GM21529 (cell line): ENCODE data around the gene CSDE1.

Experiments used
- ATAC-seq: cut with Tn5 transposase; IDR thresholded peaks from one replicate; pipeline ENCODE4 v1.9.1; 2021; ENCODE audit not compliant: unreplicated experiment

Gene CSDE1

DNA sequence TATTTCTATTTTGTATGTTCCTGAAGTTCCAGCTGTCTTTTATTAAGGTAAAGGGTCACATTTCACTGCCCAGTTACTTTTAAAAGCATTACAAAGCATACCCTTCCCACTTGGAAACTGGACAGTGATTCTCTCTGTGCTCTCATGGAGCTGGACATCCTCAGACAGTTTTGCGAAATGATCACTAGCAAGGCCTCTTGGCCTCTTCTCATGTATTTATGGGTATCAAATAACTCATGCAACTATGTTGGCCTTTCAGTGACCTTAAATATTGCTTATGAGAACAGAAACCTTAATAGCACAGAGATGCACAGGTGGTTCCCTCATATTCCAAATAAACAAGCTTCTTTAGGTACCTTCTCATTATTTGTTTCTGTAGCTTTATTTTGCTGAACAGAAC, 54.5 kb downstream of the CSDE1 start:
- no peak for ATAC-seq

DNA sequence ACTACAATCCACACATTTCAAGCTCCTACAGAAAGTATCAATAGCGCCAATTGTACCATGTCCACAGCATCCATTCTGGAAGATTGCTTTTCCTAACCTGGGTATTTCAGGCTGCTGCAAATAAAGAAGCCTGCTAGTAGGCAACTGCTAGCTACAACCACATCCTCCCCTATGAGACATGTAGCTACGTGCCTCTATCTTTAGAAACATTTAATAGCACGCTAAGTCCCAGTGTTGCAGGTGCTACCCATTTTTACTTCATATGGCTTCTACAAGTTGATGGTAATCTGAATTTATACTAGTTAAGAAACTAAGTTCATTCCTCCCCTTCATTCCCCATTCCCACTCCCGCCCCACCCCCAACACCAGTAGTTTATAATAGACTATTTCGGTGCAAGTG, 55.0 kb downstream of the CSDE1 start:
- no peak for ATAC-seq

DNA sequence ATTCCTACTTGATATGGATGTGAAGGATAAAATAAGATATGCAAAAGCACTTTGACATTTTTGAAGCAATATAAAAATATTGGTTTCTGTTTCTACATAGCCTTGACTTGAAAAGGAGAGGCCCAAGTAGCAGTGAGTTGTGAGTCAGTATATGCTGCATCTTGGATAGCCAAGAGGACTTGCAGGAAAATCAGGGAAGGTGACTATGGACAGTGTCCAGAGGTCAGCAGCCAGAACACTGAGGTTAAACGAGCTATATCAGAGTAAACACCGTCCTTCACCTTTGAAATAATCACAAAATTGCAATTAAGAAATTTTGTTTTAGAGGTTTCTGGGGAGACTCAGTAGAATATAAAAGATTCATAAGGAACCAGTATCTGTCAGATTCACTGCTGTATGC, 55.9 kb downstream of the CSDE1 start:
- ATAC-seq, result no peak

DNA sequence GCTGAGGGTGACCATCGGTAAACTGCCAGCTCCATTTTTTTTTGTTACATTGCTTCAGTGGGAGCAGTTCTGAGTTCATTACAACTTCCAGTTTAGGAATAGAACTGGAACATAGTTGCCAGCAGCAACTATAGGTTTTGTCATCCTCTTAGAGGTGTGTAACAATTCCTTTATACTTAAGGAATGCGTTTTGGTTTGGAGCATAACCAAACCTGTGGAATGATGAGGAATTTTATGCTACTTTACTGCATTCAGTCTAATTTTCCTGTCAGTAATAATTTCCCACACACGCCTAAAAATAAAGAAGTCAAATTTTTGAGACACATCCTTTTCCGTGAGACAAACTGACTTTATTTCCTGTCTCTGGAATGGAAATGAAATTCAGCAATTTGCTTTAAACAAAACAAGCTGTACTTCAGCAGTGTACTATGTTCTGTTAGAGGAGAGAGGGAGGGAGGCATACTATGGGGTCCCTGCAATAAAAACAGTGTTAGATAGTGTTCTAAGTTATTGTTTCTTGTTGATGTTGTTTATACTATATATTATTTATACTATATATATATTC, 57.7 kb downstream of the CSDE1 start:
- ATAC-seq, result no peak

DNA sequence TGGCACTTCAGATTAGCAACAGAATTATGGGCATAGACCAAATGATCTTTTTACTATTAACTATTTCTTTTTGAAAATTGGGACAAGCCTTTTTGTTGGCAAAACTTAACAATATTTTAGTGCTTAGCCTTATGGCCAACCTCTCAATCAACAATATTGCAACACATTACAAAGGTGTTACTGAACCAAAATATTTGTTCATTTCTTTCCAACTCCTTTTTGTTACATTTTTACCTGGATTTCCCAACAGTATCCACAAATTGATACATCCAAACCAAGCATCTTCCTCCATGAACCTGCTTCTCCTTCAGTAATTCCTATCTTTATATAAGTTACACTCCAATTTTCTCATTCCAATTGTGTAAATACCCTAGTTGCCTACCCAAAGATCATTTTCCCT, 61.0 kb downstream of the CSDE1 start:
- no peak for ATAC-seq

DNA sequence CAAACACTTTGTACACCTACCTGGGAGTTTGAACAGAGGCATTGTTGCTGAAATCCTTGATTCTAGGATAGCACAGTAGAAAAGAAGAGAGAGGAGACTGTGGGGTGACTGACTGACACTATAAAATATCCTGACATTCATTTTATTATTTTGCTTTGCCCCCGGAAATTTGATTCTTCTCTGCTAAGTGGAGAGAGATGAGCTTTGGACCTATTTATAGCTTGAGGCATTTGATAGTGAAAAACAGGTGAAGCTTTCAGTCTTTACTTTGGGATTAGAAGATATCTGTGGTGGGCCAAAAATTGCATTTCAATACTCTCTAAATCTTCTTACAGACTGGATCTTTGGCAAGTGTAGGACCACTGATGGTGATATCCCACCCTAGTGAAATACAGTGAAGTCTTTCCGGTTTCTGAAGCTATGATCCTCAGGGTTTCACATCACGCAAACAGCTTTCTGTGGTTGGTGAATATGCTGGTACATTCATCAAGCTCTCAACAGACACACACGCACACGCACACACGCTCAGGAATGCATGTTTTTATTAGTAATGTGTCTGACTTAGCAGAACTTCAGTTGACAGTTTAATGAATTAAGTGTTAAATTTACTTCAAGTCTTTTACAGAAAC, 62.2 kb downstream of the CSDE1 start, which contains the start of gene AMPD1:
TSS of gene AMPD1 (minus strand) at position 117 of the 629 bp plus-strand sequence. CDS start at position 42, 75 bp downstream.
- ATAC-seq, result no peak

DNA sequence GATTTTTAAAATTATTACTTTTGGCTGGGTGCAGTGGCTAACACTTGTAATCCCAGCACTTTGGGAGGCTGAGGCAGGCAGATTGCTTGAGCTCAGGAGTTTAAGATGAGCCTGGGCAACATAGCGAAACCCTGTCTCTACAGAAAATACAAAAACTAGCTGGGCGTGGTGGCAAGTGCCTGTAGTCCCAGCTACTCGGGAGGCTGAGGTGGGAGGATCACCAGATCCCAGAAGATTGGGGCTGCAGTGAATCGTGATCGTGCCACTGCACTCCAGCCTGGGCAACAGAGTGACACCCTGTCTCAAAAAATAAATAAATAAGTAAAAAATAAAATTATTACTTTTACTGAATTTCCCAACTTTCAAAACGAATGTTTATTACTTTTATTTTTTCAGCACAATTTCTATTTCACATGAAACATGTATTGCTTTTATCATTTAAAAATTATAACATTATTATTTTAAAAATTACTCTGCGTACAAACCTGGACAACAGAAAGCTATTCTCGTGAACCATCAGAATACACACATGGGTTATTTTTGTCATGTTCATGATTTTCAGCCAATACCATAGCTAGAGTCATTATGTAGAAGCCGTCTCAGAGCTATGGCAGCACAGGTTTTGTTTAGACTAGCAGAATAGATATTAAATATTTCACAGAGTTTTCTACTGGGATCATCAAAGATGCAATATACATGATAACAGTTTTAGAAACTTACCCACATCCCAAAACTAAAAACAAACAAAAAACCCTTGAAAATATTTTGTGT, 63.1 kb downstream of the CSDE1 start:
- ATAC-seq, result no peak

DNA sequence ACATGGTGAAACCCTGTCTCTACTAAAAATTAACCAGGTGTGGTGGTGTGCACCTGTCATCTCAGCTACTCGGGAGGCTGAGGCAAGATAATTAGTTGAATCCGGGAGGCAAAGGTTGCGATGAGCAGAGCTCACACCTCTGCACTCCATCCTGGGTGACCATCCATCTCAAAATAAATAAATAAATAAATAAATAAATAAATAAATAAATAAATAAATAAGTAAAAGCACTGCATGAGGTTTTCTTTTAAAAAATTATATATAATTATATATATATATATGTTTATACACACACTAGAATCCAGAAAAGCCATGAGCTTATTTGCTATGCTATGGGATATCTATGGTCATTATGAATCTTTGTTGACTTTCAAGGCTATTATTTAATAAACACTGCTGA, 64.8 kb downstream of the CSDE1 start:
- ATAC-seq, result no peak

DNA sequence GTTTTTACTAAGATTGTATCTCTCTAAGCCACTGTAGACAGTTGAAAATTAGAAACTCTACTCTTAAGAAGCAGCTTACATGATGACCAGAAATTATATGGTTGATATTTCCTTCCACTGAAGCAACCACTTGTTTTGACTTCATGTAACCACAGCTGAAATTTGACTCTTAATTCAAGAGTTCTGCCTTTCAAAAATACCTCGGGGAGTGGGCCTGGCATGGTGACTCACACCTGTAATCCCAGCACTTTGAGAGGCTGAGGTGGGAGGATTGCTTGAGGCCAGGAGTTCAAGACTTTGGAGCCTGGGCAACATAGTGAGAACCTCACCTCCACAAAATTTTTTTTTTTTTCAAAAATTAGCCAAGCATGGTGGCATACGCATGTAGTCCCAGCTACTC, 66.7 kb downstream of the CSDE1 start:
- ATAC-seq, result no peak

DNA sequence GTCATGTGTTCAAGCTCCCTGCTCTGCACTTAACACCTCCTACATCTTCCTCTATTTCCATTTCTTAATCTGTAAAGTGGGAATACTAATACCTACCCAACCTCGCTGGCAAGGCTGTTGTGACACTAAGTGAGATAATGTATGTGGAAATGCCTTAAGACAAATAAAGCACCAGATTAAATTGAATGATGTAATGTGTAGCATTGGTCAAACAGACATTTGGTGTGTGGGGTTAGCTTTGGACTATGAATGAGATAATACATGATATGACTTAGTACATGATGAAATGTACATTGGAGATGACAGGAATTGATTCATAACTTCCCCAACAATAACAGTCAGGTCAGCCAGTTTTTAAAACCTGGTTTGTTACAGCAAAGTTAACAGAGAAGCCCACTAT, 67.6 kb downstream of the CSDE1 start:
- ATAC-seq, result no peak

DNA sequence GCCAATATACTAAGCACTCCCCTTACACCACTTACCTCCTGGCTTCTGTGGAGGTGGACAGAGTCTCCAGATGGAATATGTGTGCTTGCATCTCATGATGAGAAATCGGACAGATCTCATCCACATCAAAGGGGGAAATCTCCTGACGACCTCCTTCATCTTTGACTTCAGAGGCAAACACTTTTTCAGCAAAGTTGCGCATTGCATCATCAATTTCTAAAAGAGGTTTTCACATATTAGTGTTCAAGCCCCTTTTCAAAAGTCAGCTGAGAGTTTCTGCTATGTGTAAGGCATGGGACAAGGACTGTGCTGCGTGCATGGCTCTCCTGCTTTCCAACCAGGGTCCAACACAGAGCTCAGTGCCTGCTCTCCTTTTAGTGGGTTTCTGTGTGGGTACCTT, 69.3 kb downstream of the CSDE1 start:
- ATAC-seq, result no peak

DNA sequence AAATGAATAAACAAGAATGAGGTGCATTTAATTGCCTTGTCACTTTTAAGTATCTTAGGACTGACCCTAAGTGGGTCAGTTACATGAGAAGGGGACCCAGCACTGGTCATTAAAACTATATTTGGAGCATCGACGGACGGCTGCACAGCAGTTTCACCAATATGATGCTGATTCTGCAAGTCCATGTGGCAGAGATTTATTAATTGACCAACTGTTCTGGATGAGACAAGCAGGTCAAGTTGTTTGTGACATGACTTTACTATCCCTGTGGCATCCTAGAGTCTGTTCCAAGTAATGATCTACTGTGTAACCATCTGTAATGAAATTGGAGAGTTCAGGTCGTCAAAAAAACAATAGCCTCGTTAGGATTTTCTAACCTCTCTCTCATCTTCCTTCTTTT, 71.9 kb downstream of the CSDE1 start:
- no peak for ATAC-seq

DNA sequence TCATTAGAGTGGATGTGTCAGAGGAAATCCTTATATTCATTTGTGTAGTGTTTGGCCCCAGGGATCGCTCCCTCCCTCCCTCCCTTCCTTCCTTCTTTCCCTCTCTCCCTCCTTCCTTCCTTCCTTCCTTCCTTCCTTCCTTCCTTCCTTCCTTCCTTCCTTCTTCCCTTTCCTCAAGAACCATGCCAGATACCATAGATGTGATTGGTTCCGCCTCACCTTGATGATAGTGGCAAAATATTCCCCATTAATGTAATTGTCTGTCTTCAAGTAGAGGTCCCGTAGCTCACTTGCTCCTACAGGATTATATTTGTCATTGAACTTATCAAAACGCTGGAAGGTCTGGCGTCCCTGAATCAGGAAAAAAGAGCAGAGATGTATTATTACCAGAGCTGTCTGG, 80.1 kb downstream of the CSDE1 start:
- ATAC-seq, result no peak

DNA sequence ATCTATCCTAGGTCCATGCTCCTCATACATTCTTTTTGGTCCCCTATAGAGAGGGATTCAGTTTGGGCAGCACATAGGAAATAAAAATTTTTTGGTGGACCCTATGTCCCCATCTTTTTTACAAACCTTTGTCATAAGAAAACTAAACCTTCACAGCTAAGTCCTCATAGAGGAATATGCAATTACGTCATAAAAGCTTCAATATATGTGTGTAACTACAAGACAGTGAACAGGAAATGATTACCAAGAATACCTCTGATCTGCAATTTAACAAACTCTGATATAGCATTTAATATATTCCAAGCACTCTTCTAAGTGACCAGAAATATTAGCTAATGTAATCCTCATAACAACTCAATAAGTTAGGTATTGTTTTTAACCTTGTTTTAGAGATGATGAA, 81.7 kb downstream of the CSDE1 start:
- ATAC-seq, result no peak

DNA sequence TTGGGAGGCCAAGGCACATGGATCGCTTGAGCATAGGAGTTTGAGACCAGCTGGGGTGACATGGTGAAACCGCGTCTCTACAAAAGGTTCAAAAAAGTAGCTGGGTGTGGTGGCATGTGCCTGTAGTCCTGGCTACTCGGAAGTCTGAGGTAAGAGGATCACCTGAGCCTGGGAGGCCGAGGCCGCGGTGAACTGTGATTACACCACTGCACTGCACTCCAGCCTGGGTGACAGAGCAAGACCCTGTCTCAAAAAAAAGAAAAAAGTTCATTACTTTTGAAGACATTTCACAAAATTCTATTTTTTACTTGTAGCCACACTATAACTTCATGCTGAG, 85.9 kb downstream of the CSDE1 start:
- ATAC-seq, result no peak

DNA sequence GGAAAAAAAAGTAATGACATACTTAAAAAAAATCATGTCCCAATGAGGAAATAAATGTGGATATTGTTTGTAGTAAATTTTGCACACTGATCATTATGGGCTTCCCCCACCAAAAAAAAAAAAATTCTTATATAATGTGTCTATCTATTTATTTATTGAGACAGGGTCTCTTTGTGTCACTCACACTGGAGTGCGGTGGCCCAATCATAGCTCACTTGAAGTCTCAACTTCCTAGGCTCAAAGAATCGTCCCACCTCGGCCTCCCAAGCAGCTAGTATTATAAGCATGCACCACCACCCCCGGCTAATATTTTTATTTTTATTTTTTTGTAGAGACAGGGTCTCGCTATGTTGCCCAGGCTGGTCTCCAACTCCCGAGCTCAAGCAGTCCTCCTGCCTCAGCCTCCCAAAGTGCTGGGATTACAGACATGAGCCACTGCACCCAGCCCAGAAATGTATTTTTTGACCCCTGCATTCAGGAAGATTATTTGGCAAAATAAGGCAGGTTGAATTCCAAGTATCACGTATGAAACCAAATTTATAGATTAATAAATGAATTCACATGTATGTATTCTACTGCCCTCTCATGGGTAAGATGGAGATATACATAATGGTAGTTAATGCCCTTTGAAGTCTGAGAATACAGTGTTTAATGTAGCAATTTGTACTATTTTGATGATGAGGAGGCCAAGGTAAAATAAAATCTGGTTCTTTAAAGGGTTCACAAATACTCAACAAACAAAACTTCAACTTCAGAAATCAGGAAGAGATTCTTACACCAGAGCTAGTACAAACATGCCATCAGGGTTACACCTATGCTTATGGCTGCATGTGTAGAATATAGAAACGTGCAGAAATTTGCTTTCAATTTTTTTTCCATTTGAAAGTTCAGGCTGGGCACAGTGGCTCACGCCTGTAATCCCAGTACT, 86.5 kb downstream of the CSDE1 start:
- no peak for ATAC-seq

DNA sequence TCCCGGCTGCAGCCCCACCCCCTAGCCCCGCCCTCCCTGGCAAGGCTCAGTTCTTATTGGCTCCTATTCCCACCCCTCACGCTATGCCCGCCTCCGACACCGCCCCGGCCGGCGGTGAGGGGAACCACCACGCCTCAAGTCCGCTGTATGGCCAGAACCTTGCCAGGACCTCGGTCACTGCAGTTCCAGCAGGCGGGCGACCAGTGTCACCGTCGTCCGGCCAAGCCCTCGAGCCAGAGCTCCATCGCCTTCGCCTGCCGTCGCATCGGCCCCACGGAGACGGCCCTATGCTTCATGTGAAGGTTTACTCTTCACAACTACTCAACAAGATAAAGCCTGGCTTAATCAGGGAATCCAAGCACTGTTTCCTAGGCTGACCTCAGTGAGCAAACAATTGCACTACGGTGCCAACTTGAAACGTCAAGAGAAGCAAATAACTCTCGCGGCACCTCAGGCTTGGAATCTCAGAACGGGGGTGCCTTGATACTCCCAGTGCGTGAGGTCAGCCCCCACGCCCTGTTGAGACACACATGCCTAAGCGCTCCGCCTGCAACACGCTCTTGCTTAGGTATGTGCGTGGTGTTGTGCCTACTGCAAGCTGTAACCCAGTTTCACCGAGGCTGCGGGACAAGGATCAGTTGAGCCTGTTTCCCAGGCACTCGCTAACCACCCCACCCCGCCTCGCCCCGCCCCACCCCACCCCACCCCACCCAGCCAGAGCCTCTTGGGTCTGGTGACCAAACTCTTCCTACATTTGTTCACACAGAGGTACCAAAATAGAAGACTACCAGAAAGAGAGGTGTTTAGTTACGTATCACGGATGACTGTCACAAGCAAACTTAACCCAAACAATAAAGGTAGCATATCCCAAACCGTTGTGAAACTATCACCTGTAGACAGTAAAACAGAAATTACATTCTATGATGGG, 87.4 kb downstream of the CSDE1 start:
- peak; percentile 99 for ATAC-seq

DNA sequence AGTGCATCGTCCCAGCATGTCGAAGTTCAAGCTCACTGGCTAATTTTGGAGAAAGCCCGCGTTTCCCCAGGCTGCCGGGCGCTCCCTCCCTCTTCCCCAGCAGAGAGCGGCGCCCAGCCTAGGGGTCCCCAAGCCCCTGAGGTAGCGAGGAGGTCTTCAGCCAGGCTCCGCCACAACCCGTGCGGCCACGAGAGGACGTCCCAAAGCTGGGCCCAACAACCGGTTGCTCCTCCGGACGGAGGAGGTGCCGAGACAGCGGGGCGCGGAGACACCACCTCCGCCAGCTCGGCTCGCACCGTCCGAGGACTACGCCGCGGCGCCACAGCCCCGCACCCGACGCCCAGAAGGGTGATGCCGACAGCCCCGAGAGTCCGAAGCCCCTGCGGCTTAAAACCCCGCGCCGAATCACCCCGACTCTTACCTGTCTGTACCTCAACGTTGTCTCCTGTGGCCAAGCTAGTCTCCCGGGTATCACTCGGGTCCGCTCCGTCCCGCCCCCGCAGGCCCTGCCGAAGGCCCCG, 88.2 kb downstream of the CSDE1 start, which contains the start of gene DENND2C:
TSS of gene DENND2C (minus strand) at position 488 of the 521 bp plus-strand sequence. CDS start 44,065 bp downstream, outside the sequence.
- ATAC-seq, result peak; percentile 63

DNA sequence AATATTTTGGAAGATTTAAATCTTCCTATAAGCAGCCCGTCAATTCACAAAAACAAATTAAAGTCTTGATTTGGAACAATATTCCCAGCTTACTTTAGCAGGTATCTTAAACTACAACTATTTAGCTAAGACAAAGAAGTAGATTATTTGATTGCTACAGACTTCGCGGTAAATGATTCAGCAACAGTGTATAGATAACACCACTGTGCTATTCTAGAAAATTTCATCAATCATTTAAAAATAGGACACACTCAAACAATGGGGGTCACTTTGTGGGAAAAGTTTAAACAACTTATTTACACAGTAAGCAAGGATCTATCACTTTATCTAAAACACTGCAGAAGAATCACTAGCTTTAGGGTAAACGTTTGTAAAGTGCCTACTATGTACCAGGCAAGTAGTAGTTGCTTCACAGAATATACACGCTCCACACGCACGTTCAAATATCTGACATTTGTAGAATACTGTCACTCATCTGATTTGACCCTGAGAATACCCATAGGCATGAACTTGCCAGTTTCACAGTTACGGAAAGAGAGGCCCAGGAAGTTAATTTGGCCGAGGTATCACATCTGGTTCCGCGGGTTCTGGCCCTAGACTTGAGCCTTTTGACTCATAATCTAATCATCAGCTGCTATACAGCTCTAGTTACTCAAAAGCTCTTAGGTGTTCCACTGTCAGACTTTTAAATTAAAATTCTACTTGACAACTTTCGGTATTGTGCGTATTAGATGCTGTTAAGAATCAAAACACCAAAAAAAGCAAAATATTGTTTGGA, 88.8 kb downstream of the CSDE1 start:
- ATAC-seq, result no peak
